NCI-H128 (cell line): ENCODE results near the gene TBC1D2.

ENCODE experiments used
- DNase-seq: peaks from one replicate; lab custom pipeline; 2025; ENCODE audit not compliant: unreplicated experiment; lab: John Stamatoyannopoulos, UW

TBC1D2 gene

GRCh38 chr9:98219364-98219716 lies 36.1 kb downstream of the TBC1D2 start:
- DNase-seq = no peak

- DNase-seq = no peak
Observed at GRCh38 chr9:98218562-98219363, 36.7 kb downstream of the TBC1D2 start.

- no peak for DNase-seq
Observed at GRCh38 chr9:98217255-98217654, 38.2 kb downstream of the TBC1D2 start.

GRCh38 chr9:98216391-98216790 lies 39.1 kb downstream of the TBC1D2 start:
- no peak for DNase-seq

- DNase-seq = no peak
Observed at GRCh38 chr9:98215821-98216220, 39.6 kb downstream of the TBC1D2 start.

- DNase-seq = no peak
Observed at GRCh38 chr9:98215271-98215670, 40.2 kb downstream of the TBC1D2 start.

GRCh38 chr9:98214811-98215210 lies 40.6 kb downstream of the TBC1D2 start:
- DNase-seq = no peak

GRCh38 chr9:98211260-98211659 lies 44.2 kb downstream of the TBC1D2 start:
- DNase-seq = no peak

GRCh38 chr9:98210435-98210834 lies 45.0 kb downstream of the TBC1D2 start:
- no peak for DNase-seq

GRCh38 chr9:98209530-98209929 lies 45.9 kb downstream of the TBC1D2 start:
- DNase-seq = no peak

- no peak for DNase-seq
Observed at GRCh38 chr9:98208635-98209034, 46.8 kb downstream of the TBC1D2 start.

- no peak for DNase-seq
Observed at GRCh38 chr9:98207606-98208005, 47.8 kb downstream of the TBC1D2 start.

- DNase-seq = no peak
Observed at GRCh38 chr9:98206754-98207153, 48.7 kb downstream of the TBC1D2 start.

- DNase-seq = no peak
Observed at GRCh38 chr9:98204692-98205091, 50.8 kb downstream of the TBC1D2 start.

GRCh38 chr9:98203153-98203552 lies 52.3 kb downstream of the TBC1D2 start:
- DNase-seq = no peak

- no peak for DNase-seq
Observed at GRCh38 chr9:98202252-98202651, 53.2 kb downstream of the TBC1D2 start.

GRCh38 chr9:98201749-98202148 lies 53.7 kb downstream of the TBC1D2 start:
- no peak for DNase-seq

GRCh38 chr9:98201102-98201501 lies 54.3 kb downstream of the TBC1D2 start:
- no peak for DNase-seq

- no peak for DNase-seq
Observed at GRCh38 chr9:98199388-98200033, 55.9 kb downstream of the TBC1D2 start.

GRCh38 chr9:98195671-98196070 lies 59.8 kb downstream of the TBC1D2 start:
- no peak for DNase-seq

- DNase-seq = no peak
Observed at GRCh38 chr9:98193336-98193944, 62.0 kb downstream of the TBC1D2 start.
